GM19351 (cell line): Measurements from ENCODE around the gene CYB5D1.

Source experiments
- ATAC-seq: cut with Tn5 transposase; IDR thresholded peaks from one replicate; pipeline ENCODE4 v1.9.1; 2021; ENCODE audit warnings: mild to moderate bottlenecking, moderate library complexity; ENCODE audit not compliant: unreplicated experiment

Gene CYB5D1

DNA sequence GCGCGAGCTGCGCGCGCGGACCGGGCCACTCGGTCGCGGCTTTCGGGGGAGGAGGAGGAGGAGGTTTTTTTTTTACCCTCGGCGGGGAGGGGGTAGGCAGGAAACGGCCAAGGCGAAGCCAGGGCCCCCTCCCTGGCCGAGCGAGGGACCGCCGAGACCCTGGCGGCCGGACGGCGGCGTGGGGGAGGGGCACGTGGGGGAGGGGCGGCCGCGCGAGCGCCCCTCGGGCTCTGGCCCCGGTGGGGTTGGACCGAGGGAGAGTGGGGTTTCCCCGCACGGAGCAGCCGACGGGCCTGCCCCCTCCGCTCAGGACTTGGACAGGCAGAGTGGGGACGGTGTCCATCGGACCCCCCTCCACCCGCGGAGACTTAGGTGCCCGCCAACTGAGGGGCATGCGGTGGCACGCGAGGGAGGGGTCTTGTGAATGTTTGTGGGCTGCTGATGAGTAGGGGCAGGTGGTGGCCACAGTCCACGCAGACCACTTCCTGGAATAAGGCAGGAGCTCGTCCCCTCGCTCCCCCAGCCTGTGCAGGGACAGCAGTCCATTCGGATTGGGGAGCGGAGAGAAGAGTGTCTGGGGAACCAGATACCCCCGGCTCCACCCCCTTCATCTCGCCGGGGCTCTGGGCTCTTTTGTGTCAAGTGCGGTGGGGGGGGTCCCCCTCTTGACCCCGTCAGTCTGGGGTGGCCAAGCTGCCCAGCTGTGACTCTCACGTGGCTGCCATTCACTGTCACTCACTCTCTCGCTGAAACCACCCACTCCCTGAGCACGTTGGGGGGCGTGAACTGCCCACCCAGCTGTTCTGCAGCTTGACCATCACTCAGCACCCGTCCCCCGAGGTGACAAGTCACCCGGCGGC, 27.8 kb downstream of the CYB5D1 start:
- ATAC-seq: no peak

DNA sequence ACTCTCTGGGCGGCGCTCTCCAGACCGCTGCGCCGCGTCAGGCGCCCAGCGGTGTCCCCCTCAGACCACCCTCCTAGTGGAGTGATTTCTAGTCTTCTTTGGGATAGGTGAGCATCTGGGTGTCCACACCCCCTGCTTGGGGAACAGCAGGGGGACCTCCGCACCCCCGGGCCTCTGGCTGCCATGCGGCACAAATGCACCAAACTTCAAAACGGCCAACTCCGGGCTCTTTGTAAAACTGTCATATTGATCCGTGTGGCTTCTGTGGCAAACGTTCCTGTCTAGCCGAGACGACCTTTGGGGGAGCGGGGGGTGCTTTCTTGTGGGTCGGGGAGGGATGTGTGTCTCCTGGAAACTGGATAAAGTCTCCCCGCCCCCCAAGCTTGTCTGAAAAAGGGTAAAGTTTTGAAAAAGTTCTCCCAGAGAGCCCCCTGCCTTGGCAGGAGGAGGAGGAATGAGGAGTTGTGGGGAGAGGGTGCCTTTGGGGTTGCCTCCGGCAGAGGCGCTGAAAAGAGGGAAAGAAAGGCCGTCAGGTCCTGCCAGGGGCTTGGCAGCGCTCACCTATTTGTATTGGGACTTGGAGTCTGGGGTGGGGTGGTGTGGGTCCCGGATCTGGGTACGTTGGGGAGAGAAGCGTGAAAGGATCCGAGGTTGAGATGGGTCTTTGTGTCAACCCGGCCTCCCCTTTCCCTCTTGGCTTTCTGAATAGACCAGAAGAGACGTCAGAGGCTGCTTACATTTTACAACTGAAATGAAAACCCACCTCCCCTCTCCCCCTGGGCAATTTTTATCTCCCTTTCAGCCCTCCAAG, 28.6 kb downstream of the CYB5D1 start:
- ATAC-seq: no peak

DNA sequence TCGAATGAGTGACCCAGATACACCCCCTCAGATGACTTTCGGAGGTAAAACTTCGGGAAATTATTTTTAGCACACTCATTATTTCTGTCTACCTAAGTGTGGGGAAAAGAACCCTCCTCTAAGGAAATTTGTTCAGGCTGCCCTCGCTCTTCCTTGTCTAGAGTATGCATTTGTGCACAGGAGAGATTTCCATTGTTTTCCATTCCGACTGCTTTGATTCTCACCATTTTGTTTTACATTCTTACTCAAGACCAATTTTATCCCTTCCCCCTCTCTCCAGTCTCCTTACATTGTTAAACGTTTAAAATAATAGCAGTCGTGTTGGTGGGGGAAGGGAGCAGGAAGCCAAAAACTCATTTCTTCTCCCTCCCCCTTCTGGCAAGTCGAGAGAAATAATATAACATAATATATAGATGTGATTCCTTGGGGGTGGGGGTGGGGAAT, 29.3 kb downstream of the CYB5D1 start:
- ATAC-seq: no peak

DNA sequence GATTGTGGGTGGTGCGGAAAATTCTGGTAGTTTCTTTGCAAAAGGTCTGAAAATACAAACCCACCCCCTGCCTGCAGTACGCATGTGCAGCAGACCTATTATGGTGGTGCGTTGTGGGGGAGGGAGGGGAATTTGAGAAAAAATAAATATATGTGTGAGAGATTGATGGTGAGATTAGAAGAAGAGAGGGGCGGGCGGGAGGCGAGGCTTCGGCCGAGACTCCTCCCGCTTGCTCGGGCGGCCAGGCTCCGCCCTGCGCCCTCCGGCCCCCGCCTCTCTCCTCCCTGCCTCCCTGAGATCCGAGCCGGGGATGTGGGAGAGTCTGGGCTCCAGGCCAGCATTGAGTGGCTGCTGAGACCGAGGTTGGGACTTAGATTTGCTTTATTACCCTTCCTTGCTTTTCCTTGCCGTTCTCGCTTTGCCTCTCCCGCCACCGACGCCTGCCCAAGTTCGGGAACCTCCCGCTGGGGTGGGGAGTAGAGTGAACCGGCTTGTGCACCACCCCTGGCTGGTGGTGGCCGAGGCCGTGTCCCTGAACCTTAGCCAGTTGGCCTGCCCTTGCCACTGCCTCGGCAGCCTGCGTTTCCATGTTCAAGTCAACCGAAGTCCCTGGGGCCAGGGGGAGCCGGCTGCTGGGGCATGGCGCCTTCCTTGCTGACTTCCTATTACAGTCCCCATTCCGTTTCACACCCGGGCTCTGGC, 29.8 kb downstream of the CYB5D1 start:
- peak; percentile 45 for ATAC-seq

DNA sequence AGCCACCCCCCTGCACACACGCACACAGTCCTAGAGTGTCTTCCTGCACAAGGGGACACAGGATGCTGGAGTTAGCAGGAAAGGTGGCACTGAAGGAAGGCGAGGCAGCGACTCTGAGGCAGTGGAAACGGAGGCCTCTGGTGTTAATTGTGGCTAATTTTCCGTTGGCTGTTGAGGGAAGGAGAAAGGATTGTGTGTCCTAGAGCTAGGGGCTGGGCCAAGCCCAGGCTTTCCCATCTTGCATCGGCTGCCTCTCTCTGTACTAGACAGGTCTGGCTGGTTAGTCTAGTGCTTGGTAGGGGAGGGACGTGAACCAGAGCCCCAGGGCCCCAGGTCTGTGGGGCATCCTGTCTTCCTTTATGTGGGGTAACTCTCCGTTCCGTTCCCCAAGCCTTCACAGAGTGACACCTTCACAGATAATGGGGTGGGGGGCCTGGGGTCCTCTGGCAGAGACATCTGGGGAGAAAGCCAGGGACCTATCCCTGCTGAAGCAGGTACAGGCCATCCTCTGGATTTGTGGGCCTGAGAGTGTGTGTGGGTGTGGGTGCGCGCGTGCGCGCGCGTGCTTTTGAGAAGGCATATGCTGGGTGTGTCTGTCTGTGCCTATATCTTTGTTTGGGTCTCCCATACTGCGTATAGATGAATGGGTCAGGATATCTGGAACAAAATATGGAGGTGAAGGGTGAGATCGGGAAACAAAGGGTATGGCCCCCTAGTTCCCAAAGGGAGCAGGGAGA, 30.5 kb downstream of the CYB5D1 start, which contains the start of gene CHD3:
TSS of gene CHD3 (plus strand) at position 606 of the 737 bp plus-strand sequence. CDS start 212 bp downstream, outside the sequence.
- no peak for ATAC-seq

DNA sequence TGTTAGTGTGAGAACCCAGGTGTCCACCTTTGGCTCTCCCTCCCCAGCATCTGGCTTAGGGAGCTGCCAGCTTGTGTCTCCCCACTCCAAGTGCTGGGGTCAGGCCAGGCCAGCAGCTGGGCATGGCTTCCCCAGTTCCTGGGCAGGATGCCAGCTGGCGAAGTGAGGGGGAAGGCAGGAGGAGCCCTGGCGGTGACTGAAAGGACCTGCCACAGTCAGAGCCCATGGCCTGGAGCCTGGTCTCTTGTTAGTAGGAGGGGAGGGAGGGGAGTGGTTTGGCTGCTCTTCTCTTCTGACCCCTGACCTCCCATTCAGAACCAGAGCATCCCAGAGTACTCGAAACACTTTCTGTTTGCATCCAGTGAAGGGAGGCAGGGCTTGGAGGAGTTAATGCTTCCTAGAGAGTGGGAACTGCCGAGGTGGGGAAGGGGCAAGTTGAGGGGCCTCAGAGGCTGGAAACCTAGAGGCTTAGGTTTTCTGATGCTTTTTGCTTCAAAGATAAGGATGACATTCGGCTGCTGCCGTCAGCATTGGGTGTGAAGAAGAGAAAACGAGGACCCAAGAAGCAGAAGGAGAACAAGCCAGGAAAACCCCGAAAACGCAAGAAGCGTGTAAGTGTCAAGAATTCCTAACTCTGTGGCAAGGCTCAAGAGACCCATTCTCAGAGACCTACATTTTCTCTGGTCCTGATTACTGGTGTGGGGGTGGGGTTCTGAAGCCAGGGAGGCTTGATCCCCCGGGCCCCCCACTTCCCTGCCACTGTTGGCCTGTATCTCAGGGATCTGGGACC, 31.6 kb downstream of the CYB5D1 start:
- no peak for ATAC-seq

DNA sequence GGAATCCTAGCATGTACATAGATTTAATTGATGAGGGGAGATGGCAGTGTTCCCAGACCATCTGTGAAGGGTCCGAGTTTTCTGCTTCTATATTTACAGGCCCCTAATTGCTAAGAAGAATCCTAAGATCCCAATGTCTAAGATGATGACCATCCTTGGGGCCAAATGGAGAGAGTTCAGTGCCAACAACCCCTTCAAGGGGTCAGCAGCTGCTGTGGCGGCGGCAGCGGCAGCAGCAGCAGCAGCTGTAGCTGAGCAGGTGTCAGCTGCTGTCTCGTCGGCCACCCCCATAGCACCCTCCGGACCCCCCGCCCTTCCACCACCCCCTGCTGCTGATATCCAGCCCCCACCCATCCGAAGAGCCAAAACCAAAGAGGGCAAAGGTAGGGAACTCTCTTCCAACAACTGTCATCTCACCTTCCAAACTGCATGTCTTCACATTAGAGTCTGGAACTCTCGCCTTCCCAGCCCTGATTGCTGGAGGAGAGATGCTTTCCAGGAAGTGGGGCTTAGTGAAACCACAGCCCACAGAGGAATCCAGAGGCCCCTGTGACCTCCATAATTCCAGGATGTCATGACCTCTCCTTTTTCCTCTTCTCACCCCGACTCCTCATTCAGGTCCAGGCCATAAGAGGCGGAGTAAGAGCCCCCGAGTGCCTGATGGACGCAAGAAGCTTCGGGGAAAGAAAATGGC, 35.5 kb downstream of the CYB5D1 start:
- ATAC-seq: no peak

DNA sequence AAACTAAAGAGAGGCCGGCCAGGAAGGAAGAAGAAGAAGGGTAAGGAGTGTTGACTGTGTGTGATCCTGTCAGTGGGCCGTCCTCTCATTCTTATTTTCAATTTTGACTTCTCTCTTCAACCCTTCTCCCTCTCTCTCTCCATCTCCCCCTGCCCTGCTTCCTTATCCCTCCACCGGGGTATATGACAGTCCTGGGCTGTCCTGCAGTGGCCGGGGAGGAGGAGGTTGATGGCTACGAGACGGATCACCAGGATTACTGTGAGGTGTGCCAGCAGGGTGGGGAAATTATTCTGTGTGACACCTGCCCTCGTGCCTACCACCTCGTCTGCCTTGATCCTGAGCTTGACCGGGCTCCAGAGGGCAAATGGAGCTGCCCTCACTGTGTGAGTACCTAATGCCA, 36.4 kb downstream of the CYB5D1 start:
- no peak for ATAC-seq

DNA sequence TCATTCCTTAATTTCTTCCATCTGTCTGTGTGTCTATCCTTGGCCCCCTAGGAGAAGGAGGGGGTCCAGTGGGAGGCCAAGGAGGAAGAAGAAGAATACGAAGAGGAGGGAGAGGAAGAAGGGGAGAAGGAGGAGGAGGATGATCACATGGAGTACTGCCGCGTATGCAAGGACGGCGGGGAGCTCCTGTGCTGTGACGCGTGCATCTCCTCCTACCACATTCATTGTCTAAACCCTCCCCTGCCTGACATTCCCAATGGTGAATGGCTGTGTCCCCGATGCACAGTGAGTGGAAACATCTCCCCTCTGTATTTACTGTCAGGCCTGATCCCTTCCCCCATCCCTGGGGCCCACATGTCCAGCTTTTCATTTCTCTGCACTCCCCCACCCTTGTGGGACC, 37.1 kb downstream of the CYB5D1 start:
- ATAC-seq: no peak

DNA sequence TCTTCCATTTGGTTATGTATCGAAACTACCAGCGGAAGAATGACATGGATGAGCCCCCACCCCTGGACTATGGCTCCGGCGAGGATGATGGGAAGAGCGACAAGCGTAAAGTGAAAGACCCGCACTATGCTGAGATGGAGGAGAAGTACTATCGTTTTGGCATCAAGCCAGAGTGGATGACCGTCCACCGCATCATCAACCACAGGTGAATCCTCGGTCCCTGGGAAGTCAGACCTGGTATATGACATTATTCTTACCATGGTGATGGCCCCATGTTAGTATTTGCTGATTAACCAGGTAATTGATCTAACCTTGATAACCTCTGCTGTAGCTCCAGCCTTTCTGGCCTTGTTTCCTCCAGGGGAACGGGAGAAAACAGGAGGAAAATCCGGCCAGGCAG, 39.3 kb downstream of the CYB5D1 start:
- ATAC-seq: no peak

DNA sequence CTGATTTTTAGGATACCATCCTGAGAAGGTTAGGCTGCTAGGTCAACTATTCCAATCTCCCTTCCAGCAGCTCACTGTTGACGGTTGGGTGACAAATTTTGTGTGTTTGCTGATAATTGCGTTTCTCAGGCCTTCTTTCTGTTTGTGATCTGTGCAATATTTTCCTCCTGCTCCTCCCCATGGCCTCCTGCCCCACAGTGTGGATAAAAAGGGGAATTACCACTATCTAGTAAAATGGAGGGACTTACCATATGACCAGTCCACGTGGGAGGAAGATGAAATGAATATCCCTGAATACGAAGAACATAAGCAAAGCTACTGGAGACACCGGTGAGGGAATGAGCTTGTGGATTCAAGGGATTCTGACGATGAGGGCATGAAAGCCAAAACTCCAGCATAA, 40.0 kb downstream of the CYB5D1 start:
- no peak for ATAC-seq

DNA sequence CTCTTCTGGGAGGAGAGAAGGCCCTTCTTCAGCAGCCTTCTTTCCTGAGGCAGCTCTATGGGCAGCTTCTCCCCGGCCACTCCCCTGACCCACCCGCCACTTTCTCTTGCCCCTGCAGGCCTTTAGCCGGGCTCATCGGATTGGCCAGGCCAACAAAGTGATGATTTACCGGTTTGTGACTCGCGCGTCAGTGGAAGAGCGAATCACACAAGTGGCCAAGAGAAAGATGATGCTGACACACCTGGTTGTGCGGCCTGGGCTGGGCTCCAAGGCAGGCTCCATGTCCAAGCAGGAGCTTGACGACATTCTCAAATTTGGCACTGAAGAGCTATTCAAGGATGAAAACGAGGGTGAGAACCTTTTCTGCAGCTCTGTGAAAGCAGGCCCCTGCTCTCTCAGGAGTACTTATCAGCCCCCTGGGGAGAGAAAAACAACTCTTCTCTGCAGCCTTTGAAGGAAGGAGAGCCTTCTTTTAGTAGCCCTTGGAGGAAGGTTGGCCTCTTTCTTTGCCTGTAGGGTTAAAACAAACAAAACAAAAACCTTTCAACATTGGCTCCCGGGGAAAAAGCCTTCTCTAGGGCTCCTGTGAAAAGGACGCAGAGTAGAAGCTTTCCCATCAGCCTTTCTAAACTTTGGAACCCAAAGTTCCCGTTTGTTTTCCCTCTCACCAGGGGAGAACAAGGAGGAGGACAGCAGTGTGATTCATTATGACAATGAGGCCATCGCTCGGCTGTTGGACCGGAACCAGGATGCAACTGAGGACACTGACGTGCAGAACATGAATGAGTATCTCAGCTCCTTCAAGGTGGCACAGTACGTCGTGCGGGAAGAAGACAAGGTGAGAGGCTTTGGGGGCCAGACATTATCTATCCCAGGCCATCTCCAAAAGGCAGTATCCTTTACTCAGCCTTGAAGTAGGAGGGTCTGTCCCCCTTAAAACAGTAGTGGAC, 45.6 kb downstream of the CYB5D1 start:
- no peak for ATAC-seq

DNA sequence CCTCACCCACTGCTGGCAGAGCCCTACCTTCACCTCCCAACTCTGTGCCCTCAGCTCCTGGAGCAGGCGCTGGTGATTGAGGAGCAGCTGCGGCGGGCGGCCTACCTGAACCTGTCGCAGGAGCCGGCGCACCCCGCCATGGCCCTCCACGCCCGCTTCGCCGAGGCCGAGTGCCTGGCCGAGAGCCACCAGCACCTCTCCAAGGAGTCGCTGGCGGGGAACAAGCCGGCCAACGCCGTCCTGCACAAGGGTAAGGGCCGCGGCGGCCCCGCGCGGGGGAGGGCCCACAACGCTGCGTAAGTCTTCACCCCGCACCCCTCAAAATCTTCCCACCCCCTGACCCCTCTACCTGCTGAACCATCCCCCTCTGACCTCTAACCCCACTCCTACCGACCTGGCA, 51.3 kb downstream of the CYB5D1 start:
- no peak for ATAC-seq

DNA sequence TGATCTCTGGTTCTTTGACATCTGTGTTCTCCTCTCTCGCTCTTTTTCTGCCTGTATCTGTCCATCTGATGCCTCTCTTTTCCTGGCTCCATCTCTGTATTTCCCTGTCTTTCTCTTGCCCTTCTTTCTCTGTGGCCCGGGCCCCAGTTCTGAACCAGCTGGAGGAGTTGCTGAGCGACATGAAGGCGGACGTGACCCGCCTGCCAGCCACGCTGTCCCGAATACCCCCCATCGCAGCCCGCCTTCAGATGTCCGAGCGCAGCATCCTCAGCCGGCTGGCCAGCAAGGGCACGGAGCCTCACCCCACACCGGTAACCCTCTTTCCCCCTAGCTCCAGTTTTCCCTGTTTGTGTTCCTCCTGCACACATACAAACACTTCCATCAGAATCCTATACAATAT, 52.5 kb downstream of the CYB5D1 start:
- ATAC-seq: no peak

DNA sequence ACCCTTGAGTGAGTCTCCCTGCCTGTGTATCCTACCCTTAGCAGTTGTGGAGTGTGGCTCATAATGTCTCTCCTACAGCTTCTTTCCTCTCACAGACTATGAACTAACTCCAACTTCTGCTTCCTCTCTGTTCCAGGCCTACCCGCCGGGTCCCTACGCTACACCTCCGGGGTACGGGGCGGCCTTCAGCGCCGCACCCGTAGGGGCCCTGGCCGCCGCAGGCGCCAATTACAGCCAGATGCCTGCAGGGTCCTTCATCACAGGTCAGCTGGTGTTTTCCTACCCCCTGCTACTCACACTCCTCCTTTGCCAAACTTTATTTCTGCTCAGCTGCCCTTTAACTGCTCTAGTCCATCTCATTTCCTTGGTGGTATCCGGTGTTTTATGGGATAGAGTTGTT, 52.9 kb downstream of the CYB5D1 start:
- ATAC-seq: no peak

DNA sequence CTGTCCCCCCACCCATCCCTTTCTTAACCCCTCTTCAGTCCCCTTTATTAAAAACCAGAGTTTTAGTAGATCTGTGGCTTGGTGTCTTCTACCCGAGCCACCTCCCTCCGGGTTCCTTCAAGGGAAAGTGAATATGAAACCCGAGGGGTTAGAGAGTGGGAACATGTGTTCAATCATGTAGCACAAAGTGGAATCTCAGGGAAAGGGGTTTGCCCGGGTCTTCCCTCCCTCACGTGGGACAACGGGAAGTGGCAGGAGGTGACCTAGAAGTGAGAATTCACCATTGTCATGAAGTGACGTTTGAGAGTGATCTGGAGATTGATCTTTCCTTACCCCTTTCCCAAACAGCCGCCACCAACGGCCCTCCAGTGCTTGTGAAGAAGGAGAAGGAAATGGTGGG, 53.3 kb downstream of the CYB5D1 start:
- no peak for ATAC-seq
